IMR-90 (cell line): Measurements from ENCODE around the gene ARHGEF7. TPM values are rescaled to one million over a fixed set of nuclear protein-coding genes. Genes with fewer than 3 reads are reported as not detected.

Experiments
- ATAC-seq: fragments of 200-7000 bp; cut with Tn5 transposase; 2 replicates; pipeline ENCODE4 v1.9.1; 2020; ENCODE audit warnings: low read depth, mild to moderate bottlenecking, moderate library complexity
- BruUV-seq: library from RNA; stranded (reverse); fragments of 400-500 nt; replicated peaks from 2 replicates; lab custom pipeline; 2021; lab: Mats Ljungman, UMichigan
- CTCF ChIA-PET: fragments of 300-600 bp; formaldehyde crosslinking; extraction: SDS; loops from one replicate; lab custom pipeline; 2021; ENCODE audit warnings: antibody characterized with exemption; lab: Yijun Ruan, JAX
- POLR2A ChIA-PET: fragments of 300-600 bp; sonication (Branson Sonifier 250); formaldehyde crosslinking; loops from one replicate; lab custom pipeline; 2022; ENCODE audit warnings: antibody characterized with exemption; ENCODE audit not compliant: unreplicated experiment; lab: Charles Lee
- DNase-seq: peaks from one replicate; pipeline ENCODE4 v3.0.0; 2013
- H2AFZ ChIP-seq: replicated peaks from 2 replicates; pipeline ENCODE3; 2013; ENCODE audit warnings: low read length, mild to moderate bottlenecking; ENCODE audit not compliant: poor library complexity
- H2AK5ac ChIP-seq: 2 replicates; pipeline ENCODE4 v1.6.1; 2013; ENCODE audit warnings: low read depth, low read length, inconsistent platforms
- H2AK9ac ChIP-seq: replicated peaks from 2 replicates; pipeline ENCODE3; 2013; ENCODE audit warnings: mild to moderate bottlenecking, low read depth, low read length, moderate library complexity; ENCODE audit not compliant: poor library complexity
- H2BK120ac ChIP-seq: 2 replicates; pipeline ENCODE4 v1.6.1; 2013; ENCODE audit warnings: low read depth, low read length, inconsistent platforms
- H2BK15ac ChIP-seq: 3 replicates; pipeline ENCODE4 v1.6.1; 2013; ENCODE audit warnings: low read depth, low read length, inconsistent platforms
- H2BK20ac ChIP-seq: 2 replicates; pipeline ENCODE4 v1.6.1; 2013; ENCODE audit warnings: low read depth, mild to moderate bottlenecking, inconsistent platforms, low read length, moderate library complexity
- H2BK5ac ChIP-seq: 2 replicates; pipeline ENCODE4 v1.6.1; 2013; ENCODE audit warnings: mild to moderate bottlenecking, low read depth, low read length, inconsistent platforms; ENCODE audit not compliant: poor library complexity, severe bottlenecking
- H3K14ac ChIP-seq: replicated peaks from 2 replicates; pipeline ENCODE4 v1.6.1; 2013; ENCODE audit warnings: low read depth, low read length, inconsistent platforms
- H3K18ac ChIP-seq: 2 replicates; pipeline ENCODE4 v1.6.1; 2013; ENCODE audit warnings: low read depth, low read length, control low read depth
- H3K23ac ChIP-seq: 2 replicates; pipeline ENCODE4 v1.6.1; 2013; ENCODE audit warnings: low read depth, low read length, inconsistent platforms
- H3K27ac ChIP-seq: 2 replicates; pipeline ENCODE4 v1.5.1; 2013; ENCODE audit warnings: mild to moderate bottlenecking, control low read depth, low read length; ENCODE audit not compliant: insufficient read depth
- H3K27me3 ChIP-seq: 2 replicates; pipeline ENCODE4 v1.6.1; 2013; ENCODE audit warnings: low read length; ENCODE audit not compliant: control insufficient read depth, insufficient read depth
- H3K36me3 ChIP-seq: 2 replicates; pipeline ENCODE4 v1.6.1; 2013; ENCODE audit warnings: low read length, mixed read lengths; ENCODE audit not compliant: control insufficient read depth, insufficient read depth
- H3K4ac ChIP-seq: 2 replicates; pipeline ENCODE4 v1.6.1; 2013; ENCODE audit warnings: low read depth, low read length, inconsistent platforms
- H3K4me1 ChIP-seq: 2 replicates; pipeline ENCODE4 v1.6.1; 2013; ENCODE audit warnings: low read length, mixed read lengths; ENCODE audit not compliant: control insufficient read depth, insufficient read depth
- H3K4me2 ChIP-seq: 2 replicates; pipeline ENCODE4 v1.6.1; 2013; ENCODE audit warnings: low read depth, mild to moderate bottlenecking, control low read depth, low read length, moderate library complexity
- H3K4me3 ChIP-seq: 2 replicates; pipeline ENCODE4 v1.5.1; 2013; ENCODE audit warnings: low read depth, mild to moderate bottlenecking, control low read depth, low read length, moderate library complexity; ENCODE audit not compliant: insufficient read depth
- H3K56ac ChIP-seq: 2 replicates; pipeline ENCODE4 v1.6.1; 2013; ENCODE audit warnings: low read length, inconsistent platforms; ENCODE audit not compliant: insufficient read depth; ENCODE audit errors: extremely low read depth
- H3K79me1 ChIP-seq, 2 experiments: 2 replicates each; pipeline ENCODE4 v1.6.1; 2013; ENCODE audit warnings: low read length in 2 of 2, inconsistent platforms in 1 of 2, low read depth in 1 of 2
- H3K9ac ChIP-seq: 2 replicates; pipeline ENCODE4 v1.6.1; 2013; ENCODE audit warnings: low read depth, low read length, control low read depth
- H3K9me1 ChIP-seq: 2 replicates; pipeline ENCODE4 v1.6.1; 2013; ENCODE audit warnings: low read length, inconsistent platforms; ENCODE audit not compliant: insufficient read depth
- H3K9me3 ChIP-seq: 2 replicates; pipeline ENCODE4 v1.6.1; 2013; ENCODE audit warnings: low read length; ENCODE audit not compliant: control insufficient read depth, insufficient read depth
- H4K20me1 ChIP-seq: 2 replicates; pipeline ENCODE4 v1.6.1; 2013; ENCODE audit warnings: low read length, inconsistent platforms; ENCODE audit not compliant: insufficient read depth
- H4K5ac ChIP-seq: 2 replicates; pipeline ENCODE4 v1.6.1; 2013; ENCODE audit warnings: mild to moderate bottlenecking, low read depth, low read length, control low read depth
- H4K8ac ChIP-seq, 2 experiments: 2 replicates each; pipeline ENCODE4 v1.6.1; 2013; ENCODE audit warnings: low read depth in 2 of 2, low read length in 2 of 2, control low read depth in 1 of 2, inconsistent platforms in 1 of 2
- H4K91ac ChIP-seq: 2 replicates; pipeline ENCODE4 v1.6.1; 2013; ENCODE audit warnings: low read depth, low read length, inconsistent platforms; ENCODE audit not compliant: insufficient read depth
- CTCF ChIP-seq: conservative IDR thresholded peaks from 2 replicates; pipeline ENCODE4 v1.5.1; 2012; ENCODE audit warnings: mild to moderate bottlenecking, low read depth, low read length, improper control_type of control experiment
- MXI1 ChIP-seq: IDR thresholded peaks from 2 replicates; pipeline ENCODE4 v1.6.1; 2012; ENCODE audit warnings: low read depth, mild to moderate bottlenecking, low read length, moderate library complexity, borderline replicate concordance
- NFE2L2 ChIP-seq: fragments of 150-350 bp; IDR thresholded peaks from 2 replicates; pipeline ENCODE4 v1.6.1; 2016; ENCODE audit warnings: low read depth, mild to moderate bottlenecking, low read length
- WGBS, 2 experiments: methylation state at CpG; one replicate each; pipeline versions ENCODE4 v1.1.5 to v1.1.7; 2013; ENCODE audit warnings: missing lambda C conversion rate in 2 of 2; ENCODE audit not compliant: insufficient read length in 1 of 2; ENCODE audit errors: extremely low coverage in 2 of 2; 5-methylcytosine and 5-hydroxymethylcytosine counted together
- dilution Hi-C: fragments of 300-500 bp; cut with HindIII; formaldehyde crosslinking; loops from one replicate; pipeline ENCODE4 v1.14.3; 2018; ENCODE audit warnings: low sequenced_read_pairs; ENCODE audit not compliant: unreplicated experiment
- in situ Hi-C: fragments of 300-500 bp; cut with MboI; formaldehyde crosslinking; loops from 3 replicates; pipeline ENCODE4 v1.14.3; 2019; ENCODE audit warnings: low sequenced_read_pairs, inconsistent platforms, mixed read lengths
- intact Hi-C: fragments of 100-400 bp; cut with micrococcal nuclease; formaldehyde crosslinking; loops from 2 replicates; pipeline ENCODE4 v1.10.0; 2022
- polyA plus RNA-seq, 3 experiments: library from polyadenylated mRNA; depleted of rRNA; stranded (reverse); fragments of >200 nt; gene quantifications; 2 replicates each; pipeline ENCODE4 v1.2.3, GENCODE V29; 2012; ENCODE audit warnings: low replicate concordance in 1 of 3
- total RNA-seq: library from RNA; depleted of rRNA; stranded (reverse); fragments of >200 nt; gene quantifications from 2 replicates; pipeline ENCODE4 v1.2.3, GENCODE V29; 2012
- TF ChIP-seq, protein P1 (sequence below): fragments of 150-350 bp; IDR thresholded peaks from 2 replicates; pipeline ENCODE4 v1.6.1; 2017; ENCODE audit warnings: mild to moderate bottlenecking, antibody characterized with exemption, low read length, low read depth

ARHGEF7 gene
- total and polyA plus RNA-seq, 2 of the 4 experiments (the other 2 are of a cell fraction) = 32.9 to 59.0 TPM

GRCh38 chr13:111074826-111075225, 40.3 kb upstream of the ARHGEF7 start:
- Histone ChIP-seq H4K20me1 (no peaks in the 10 kb centered on the region), H3K36me3 (no peaks in the 10 kb centered on the region), H2BK120ac (no peak overlapping the region), H3K9me3 (peaks cover 9% of the 10 kb centered on the region), H3K14ac (no peak overlapping the region), H3K56ac (no peak overlapping the region), H3K79me1 (no peaks in the 10 kb centered on the region), H4K8ac (no peak overlapping the region), H3K27ac (no peak overlapping the region), H3K23ac (no peak overlapping the region), H3K4ac (no peak overlapping the region), H3K4me2 (no peak overlapping the region), H2BK5ac (no peak overlapping the region), H3K9ac (no peak overlapping the region), H3K27me3 (peaks cover 2% of the 10 kb centered on the region; the same call in 1 of the 2 replicates), H4K91ac (no peak overlapping the region), H2BK15ac (no peak overlapping the region), H2AK5ac (no peak overlapping the region), H3K4me1 (no peaks in the 10 kb centered on the region), H3K9me1 (no peaks in the 10 kb centered on the region), H2BK20ac (no peak overlapping the region), H2AFZ (no peak overlapping the region), H2AK9ac (no peak overlapping the region), H4K5ac (no peak overlapping the region), H3K4me3 (no peak overlapping the region), H3K18ac (no peak overlapping the region)
- no peak for TF ChIP-seq MXI1
- TF ChIP-seq, protein P1, sequence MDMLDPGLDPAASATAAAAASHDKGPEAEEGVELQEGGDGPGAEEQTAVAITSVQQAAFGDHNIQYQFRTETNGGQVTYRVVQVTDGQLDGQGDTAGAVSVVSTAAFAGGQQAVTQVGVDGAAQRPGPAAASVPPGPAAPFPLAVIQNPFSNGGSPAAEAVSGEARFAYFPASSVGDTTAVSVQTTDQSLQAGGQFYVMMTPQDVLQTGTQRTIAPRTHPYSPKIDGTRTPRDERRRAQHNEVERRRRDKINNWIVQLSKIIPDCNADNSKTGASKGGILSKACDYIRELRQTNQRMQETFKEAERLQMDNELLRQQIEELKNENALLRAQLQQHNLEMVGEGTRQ = no peak
- TF ChIP-seq NFE2L2 = no peak
- no peak for TF ChIP-seq CTCF
- BruUV-seq = no TSS peak
- in situ Hi-C loops (no loop called here), intact Hi-C loops (no loop called here), dilution Hi-C loops (no loop called here)
- WGBS, 2 experiments = no CpG with 5 or more reads among the region's 3 CpGs
- ATAC-seq (no peak), DNase-seq (no peak)
- CTCF ChIA-PET = no interaction called here
- POLR2A ChIA-PET = no interaction called here
